WTC11 (cell line): ENCODE results near the gene NFKBIE. TPM values are rescaled to one million over a fixed set of nuclear protein-coding genes. Genes with fewer than 3 reads are reported as not detected.

Experiments used
- CREB1 ChIP-seq: sonication (generic); formaldehyde crosslinking; IDR thresholded peaks from 2 replicates; pipeline ENCODE4 v1.8.0; 2023; ENCODE audit warnings: mild to moderate bottlenecking, missing genetic modification reagents
- E2F4 ChIP-seq: sonication (generic); formaldehyde crosslinking; IDR thresholded peaks from 2 replicates; pipeline ENCODE4 v1.8.1; 2022; ENCODE audit warnings: low read depth, mild to moderate bottlenecking, moderate library complexity, missing genetic modification reagents, borderline replicate concordance
- ELF4 ChIP-seq: sonication (generic); formaldehyde crosslinking; IDR thresholded peaks from 2 replicates; pipeline ENCODE4 v1.8.1; 2022; ENCODE audit warnings: low read depth, mild to moderate bottlenecking, moderate library complexity, missing genetic modification reagents
- ESRRA ChIP-seq: sonication (generic); formaldehyde crosslinking; IDR thresholded peaks from 2 replicates; pipeline ENCODE4 v1.8.1; 2022; ENCODE audit warnings: mild to moderate bottlenecking, missing genetic modification reagents, borderline replicate concordance
- FOXK1 ChIP-seq: sonication (generic); formaldehyde crosslinking; IDR thresholded peaks from 2 replicates; pipeline ENCODE4 v1.8.0; 2022; ENCODE audit warnings: mild to moderate bottlenecking, moderate library complexity, missing genetic modification reagents
- JAZF1 ChIP-seq: fragments of 250-450 bp; sonication (Bioruptor Pico); IDR thresholded peaks from 2 replicates; pipeline ENCODE4 v1.9.0; 2021; ENCODE audit warnings: moderate library complexity, mild to moderate bottlenecking, inconsistent platforms
- KAT7 ChIP-seq: sonication (generic); formaldehyde crosslinking; IDR thresholded peaks from 2 replicates; pipeline ENCODE4 v1.8.1; 2023; ENCODE audit warnings: missing genetic modification reagents, mild to moderate bottlenecking, borderline replicate concordance
- RORB ChIP-seq: fragments of 250-450 bp; sonication (Bioruptor Pico); IDR thresholded peaks from 2 replicates; pipeline ENCODE4 v1.9.0; 2021; ENCODE audit warnings: mild to moderate bottlenecking
- USF2 ChIP-seq: sonication (generic); formaldehyde crosslinking; IDR thresholded peaks from 2 replicates; pipeline ENCODE4 v1.8.1; 2023; ENCODE audit warnings: mild to moderate bottlenecking, missing genetic modification reagents, moderate library complexity
- ZNF138 ChIP-seq: sonication (generic); formaldehyde crosslinking; conservative IDR thresholded peaks from 2 replicates; pipeline ENCODE4 v1.8.1; 2022; ENCODE audit warnings: mild to moderate bottlenecking, moderate library complexity, missing genetic modification reagents
- ZNF232 ChIP-seq: sonication (generic); formaldehyde crosslinking; IDR thresholded peaks from 2 replicates; pipeline ENCODE4 v1.8.0; 2022; ENCODE audit warnings: mild to moderate bottlenecking, missing genetic modification reagents
- ZNF281 ChIP-seq: sonication (generic); formaldehyde crosslinking; IDR thresholded peaks from 2 replicates; pipeline ENCODE4 v1.8.0; 2023; ENCODE audit warnings: mild to moderate bottlenecking, missing genetic modification reagents
- ZNF425 ChIP-seq: fragments of 250-450 bp; sonication (Bioruptor Pico); conservative IDR thresholded peaks from 2 replicates; pipeline ENCODE4 v1.9.0; 2021; ENCODE audit warnings: mild to moderate bottlenecking
- ZSCAN18 ChIP-seq: fragments of 250-450 bp; sonication (Bioruptor Pico); IDR thresholded peaks from 2 replicates; pipeline ENCODE4 v2.1.2; 2022; ENCODE audit warnings: mild to moderate bottlenecking, moderate library complexity
- total RNA-seq: library from RNA; stranded (reverse); gene quantifications from 3 replicates; pipeline ENCODE4 v1.2.3, GENCODE V29; 2021
- TF ChIP-seq, protein P1 (sequence below): sonication (generic); formaldehyde crosslinking; IDR thresholded peaks from 2 replicates; pipeline ENCODE4 v1.8.1; 2022; ENCODE audit warnings: low read depth, missing genetic modification reagents, borderline replicate concordance
- TF ChIP-seq, protein P2 (sequence below): sonication (generic); formaldehyde crosslinking; IDR thresholded peaks from 2 replicates; pipeline ENCODE4 v1.8.1; 2023; ENCODE audit warnings: mild to moderate bottlenecking, missing genetic modification reagents, moderate library complexity
- TF ChIP-seq, protein P3 (sequence below): sonication (generic); formaldehyde crosslinking; IDR thresholded peaks from 2 replicates; pipeline ENCODE4 v1.8.0; 2022; ENCODE audit warnings: mild to moderate bottlenecking, missing genetic modification reagents
- TF ChIP-seq, protein P4 (sequence below): fragments of 250-450 bp; sonication (Bioruptor Pico); IDR thresholded peaks from 2 replicates; pipeline ENCODE4 v1.9.0; 2021; ENCODE audit warnings: mild to moderate bottlenecking, borderline replicate concordance

Gene NFKBIE
- total RNA-seq, 1 experiment from 2014 or later = 10.3 TPM

- TF ChIP-seq ZNF425 (CRISPR knock-in tag) = peak; percentile 92
- no peak for TF ChIP-seq ZSCAN18 (CRISPR knock-in tag)
- no peak for TF ChIP-seq USF2 (CRISPR knock-in tag)
- no peak; the same call in none of the 2 replicates for TF ChIP-seq RORB (CRISPR knock-in tag)
- TF ChIP-seq, protein P1, sequence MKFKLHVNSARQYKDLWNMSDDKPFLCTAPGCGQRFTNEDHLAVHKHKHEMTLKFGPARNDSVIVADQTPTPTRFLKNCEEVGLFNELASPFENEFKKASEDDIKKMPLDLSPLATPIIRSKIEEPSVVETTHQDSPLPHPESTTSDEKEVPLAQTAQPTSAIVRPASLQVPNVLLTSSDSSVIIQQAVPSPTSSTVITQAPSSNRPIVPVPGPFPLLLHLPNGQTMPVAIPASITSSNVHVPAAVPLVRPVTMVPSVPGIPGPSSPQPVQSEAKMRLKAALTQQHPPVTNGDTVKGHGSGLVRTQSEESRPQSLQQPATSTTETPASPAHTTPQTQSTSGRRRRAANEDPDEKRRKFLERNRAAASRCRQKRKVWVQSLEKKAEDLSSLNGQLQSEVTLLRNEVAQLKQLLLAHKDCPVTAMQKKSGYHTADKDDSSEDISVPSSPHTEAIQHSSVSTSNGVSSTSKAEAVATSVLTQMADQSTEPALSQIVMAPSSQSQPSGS = no peak
- no peak for TF ChIP-seq ELF4 (CRISPR knock-in tag)
- TF ChIP-seq, protein P2, sequence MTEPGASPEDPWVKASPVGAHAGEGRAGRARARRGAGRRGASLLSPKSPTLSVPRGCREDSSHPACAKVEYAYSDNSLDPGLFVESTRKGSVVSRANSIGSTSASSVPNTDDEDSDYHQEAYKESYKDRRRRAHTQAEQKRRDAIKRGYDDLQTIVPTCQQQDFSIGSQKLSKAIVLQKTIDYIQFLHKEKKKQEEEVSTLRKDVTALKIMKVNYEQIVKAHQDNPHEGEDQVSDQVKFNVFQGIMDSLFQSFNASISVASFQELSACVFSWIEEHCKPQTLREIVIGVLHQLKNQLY (CRISPR knock-in tag) = no peak
- no peak for TF ChIP-seq ZNF138
- TF ChIP-seq ESRRA (CRISPR knock-in tag) = no peak
- TF ChIP-seq, protein P3, sequence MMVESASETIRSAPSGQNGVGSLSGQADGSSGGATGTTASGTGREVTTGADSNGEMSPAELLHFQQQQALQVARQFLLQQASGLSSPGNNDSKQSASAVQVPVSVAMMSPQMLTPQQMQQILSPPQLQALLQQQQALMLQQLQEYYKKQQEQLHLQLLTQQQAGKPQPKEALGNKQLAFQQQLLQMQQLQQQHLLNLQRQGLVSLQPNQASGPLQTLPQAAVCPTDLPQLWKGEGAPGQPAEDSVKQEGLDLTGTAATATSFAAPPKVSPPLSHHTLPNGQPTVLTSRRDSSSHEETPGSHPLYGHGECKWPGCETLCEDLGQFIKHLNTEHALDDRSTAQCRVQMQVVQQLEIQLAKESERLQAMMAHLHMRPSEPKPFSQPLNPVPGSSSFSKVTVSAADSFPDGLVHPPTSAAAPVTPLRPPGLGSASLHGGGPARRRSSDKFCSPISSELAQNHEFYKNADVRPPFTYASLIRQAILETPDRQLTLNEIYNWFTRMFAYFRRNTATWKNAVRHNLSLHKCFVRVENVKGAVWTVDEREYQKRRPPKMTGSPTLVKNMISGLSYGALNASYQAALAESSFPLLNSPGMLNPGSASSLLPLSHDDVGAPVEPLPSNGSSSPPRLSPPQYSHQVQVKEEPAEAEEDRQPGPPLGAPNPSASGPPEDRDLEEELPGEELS (CRISPR knock-in tag) = no peak
- no peak; the same call in 1 of the 2 replicates for TF ChIP-seq CREB1 (CRISPR knock-in tag)
- 0 out of 2 replicates have a peak, but pooled peaks have one; percentile 22 for TF ChIP-seq FOXK1
- TF ChIP-seq KAT7 (CRISPR knock-in tag) = no peak
- no peak for TF ChIP-seq ZNF232
- no peak; the same call in 1 of the 2 replicates for TF ChIP-seq E2F4
- TF ChIP-seq, protein P4, sequence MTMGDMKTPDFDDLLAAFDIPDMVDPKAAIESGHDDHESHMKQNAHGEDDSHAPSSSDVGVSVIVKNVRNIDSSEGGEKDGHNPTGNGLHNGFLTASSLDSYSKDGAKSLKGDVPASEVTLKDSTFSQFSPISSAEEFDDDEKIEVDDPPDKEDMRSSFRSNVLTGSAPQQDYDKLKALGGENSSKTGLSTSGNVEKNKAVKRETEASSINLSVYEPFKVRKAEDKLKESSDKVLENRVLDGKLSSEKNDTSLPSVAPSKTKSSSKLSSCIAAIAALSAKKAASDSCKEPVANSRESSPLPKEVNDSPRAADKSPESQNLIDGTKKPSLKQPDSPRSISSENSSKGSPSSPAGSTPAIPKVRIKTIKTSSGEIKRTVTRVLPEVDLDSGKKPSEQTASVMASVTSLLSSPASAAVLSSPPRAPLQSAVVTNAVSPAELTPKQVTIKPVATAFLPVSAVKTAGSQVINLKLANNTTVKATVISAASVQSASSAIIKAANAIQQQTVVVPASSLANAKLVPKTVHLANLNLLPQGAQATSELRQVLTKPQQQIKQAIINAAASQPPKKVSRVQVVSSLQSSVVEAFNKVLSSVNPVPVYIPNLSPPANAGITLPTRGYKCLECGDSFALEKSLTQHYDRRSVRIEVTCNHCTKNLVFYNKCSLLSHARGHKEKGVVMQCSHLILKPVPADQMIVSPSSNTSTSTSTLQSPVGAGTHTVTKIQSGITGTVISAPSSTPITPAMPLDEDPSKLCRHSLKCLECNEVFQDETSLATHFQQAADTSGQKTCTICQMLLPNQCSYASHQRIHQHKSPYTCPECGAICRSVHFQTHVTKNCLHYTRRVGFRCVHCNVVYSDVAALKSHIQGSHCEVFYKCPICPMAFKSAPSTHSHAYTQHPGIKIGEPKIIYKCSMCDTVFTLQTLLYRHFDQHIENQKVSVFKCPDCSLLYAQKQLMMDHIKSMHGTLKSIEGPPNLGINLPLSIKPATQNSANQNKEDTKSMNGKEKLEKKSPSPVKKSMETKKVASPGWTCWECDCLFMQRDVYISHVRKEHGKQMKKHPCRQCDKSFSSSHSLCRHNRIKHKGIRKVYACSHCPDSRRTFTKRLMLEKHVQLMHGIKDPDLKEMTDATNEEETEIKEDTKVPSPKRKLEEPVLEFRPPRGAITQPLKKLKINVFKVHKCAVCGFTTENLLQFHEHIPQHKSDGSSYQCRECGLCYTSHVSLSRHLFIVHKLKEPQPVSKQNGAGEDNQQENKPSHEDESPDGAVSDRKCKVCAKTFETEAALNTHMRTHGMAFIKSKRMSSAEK (CRISPR knock-in tag) = peak; percentile 65
- no peak for TF ChIP-seq ZNF281 (CRISPR knock-in tag)
- no peak for TF ChIP-seq JAZF1
Observed at GRCh38 chr6:44254191-44255104, 10.9 kb downstream of the NFKBIE start (continued).
